HepG2 (cell line): ENCODE measurements around the gene RBBP8NL. TPM values are rescaled to one million over a fixed set of nuclear protein-coding genes. Genes with fewer than 3 reads are reported as not detected.

Source experiments
- FOXO4 ChIP-seq: sonication (generic); formaldehyde crosslinking; conservative IDR thresholded peaks from 2 replicates; pipeline ENCODE4 v1.8.1; 2023; ENCODE audit warnings: missing genetic modification reagents
- NFKB2 ChIP-seq: sonication (generic); formaldehyde crosslinking; IDR thresholded peaks from 2 replicates; pipeline ENCODE4 v1.4.0; 2020; ENCODE audit warnings: missing genetic modification reagents, borderline replicate concordance
- PBX3 ChIP-seq: sonication (generic); formaldehyde crosslinking; IDR thresholded peaks from 2 replicates; pipeline ENCODE4 v1.8.1; 2023; ENCODE audit warnings: missing genetic modification reagents, inconsistent platforms, borderline replicate concordance
- RAD21 ChIP-seq: fragments of 450-650 bp; formaldehyde crosslinking; IDR thresholded peaks from 2 replicates; pipeline ENCODE4 v1.5.0; 2020; ENCODE audit warnings: mild to moderate bottlenecking
- RERE ChIP-seq: IDR thresholded peaks from 2 replicates; pipeline ENCODE4 v1.6.1; 2016; ENCODE audit warnings: low read depth, missing genetic modification reagents, missing compliant biosample characterization
- ZKSCAN5 ChIP-seq: sonication (generic); formaldehyde crosslinking; IDR thresholded peaks from 2 replicates; pipeline ENCODE4 v1.5.1; 2020; ENCODE audit warnings: mild to moderate bottlenecking, missing genetic modification reagents
- ZNF160 ChIP-seq: sonication (generic); formaldehyde crosslinking; IDR thresholded peaks from 2 replicates; pipeline ENCODE4 v1.8.0; 2022; ENCODE audit warnings: mild to moderate bottlenecking, inconsistent platforms, missing genetic modification reagents
- ZNF205 ChIP-seq: IDR thresholded peaks from 2 replicates; pipeline ENCODE4 v1.6.1; 2018; ENCODE audit warnings: missing biosample characterization, missing genetic modification reagents
- ZNF317 ChIP-seq: sonication (generic); formaldehyde crosslinking; IDR thresholded peaks from 2 replicates; pipeline ENCODE4 v1.5.0; 2020; ENCODE audit warnings: mild to moderate bottlenecking, missing genetic modification reagents
- ZNF616 ChIP-seq: sonication (generic); formaldehyde crosslinking; IDR thresholded peaks from 2 replicates; pipeline ENCODE4 v1.5.0; 2020; ENCODE audit warnings: low read depth, mild to moderate bottlenecking, missing genetic modification reagents
- ZNF746 ChIP-seq: sonication (generic); formaldehyde crosslinking; IDR thresholded peaks from 2 replicates; pipeline ENCODE4 v1.8.0; 2022; ENCODE audit warnings: mild to moderate bottlenecking, missing genetic modification reagents
- polyA plus RNA-seq, 8 experiments: library from polyadenylated mRNA; depleted of rRNA in 3 of 8; stranded (reverse) in 7 of 8; unstranded in 1 of 8; fragments of >200 nt; fragmentation: Illumina TruSeq in 4 of 8; extraction: Trizol in 4 of 8; gene quantifications; 2 replicates each; pipeline versions ENCODE4 v1.2.1 to v1.2.3, GENCODE V29; 2011 to 2016; ENCODE audit warnings: low read depth in 4 of 8, missing spikeins in 1 of 8, mixed read lengths in 1 of 8; ENCODE audit not compliant: insufficient read depth in 1 of 8
- total RNA-seq, 5 experiments: library from RNA; depleted of rRNA; stranded (reverse); fragments of >200 nt; fragmentation: Illumina TruSeq; extraction: Trizol; gene quantifications; 2 replicates each; pipeline ENCODE4 v1.2.3, GENCODE V29; 2016; ENCODE audit warnings: low read depth in 1 of 5
- TF ChIP-seq, protein P1 (sequence below): sonication (generic); formaldehyde crosslinking; conservative IDR thresholded peaks from 2 replicates; pipeline ENCODE4 v1.4.0; 2020; ENCODE audit warnings: missing genetic modification reagents
- TF ChIP-seq, protein P2 (sequence below): sonication (generic); formaldehyde crosslinking; IDR thresholded peaks from 2 replicates; pipeline ENCODE4 v1.8.1; 2023; ENCODE audit warnings: mild to moderate bottlenecking, missing genetic modification reagents

Gene RBBP8NL
- total and polyA plus RNA-seq, 2 of the 13 experiments (the other 11 are each of a cell fraction or from before 2014, with no cell fraction given): 0.69 to 0.86 TPM

- TF ChIP-seq, protein P1, sequence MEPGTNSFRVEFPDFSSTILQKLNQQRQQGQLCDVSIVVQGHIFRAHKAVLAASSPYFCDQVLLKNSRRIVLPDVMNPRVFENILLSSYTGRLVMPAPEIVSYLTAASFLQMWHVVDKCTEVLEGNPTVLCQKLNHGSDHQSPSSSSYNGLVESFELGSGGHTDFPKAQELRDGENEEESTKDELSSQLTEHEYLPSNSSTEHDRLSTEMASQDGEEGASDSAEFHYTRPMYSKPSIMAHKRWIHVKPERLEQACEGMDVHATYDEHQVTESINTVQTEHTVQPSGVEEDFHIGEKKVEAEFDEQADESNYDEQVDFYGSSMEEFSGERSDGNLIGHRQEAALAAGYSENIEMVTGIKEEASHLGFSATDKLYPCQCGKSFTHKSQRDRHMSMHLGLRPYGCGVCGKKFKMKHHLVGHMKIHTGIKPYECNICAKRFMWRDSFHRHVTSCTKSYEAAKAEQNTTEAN: no peak
- TF ChIP-seq ZNF205 (no peak), PBX3 (CRISPR knock-in tag) (no peak), ZNF746 (CRISPR knock-in tag) (0 out of 2 replicates have a peak, but pooled peaks have one; percentile 24), NFKB2 (CRISPR knock-in tag) (peak; percentile 54; the same call in 1 of the 2 replicates), RAD21 (peak; percentile 34; the same call in 1 of the 2 replicates), ZNF317 (no peak), ZNF160 (no peak), ZKSCAN5 (CRISPR knock-in tag) (no peak), FOXO4 (CRISPR knock-in tag) (0 out of 2 replicates have a peak, but pooled peaks have one; percentile 31), ZNF616 (CRISPR knock-in tag) (no peak), RERE (CRISPR knock-in tag) (no peak)
- TF ChIP-seq, protein P2, sequence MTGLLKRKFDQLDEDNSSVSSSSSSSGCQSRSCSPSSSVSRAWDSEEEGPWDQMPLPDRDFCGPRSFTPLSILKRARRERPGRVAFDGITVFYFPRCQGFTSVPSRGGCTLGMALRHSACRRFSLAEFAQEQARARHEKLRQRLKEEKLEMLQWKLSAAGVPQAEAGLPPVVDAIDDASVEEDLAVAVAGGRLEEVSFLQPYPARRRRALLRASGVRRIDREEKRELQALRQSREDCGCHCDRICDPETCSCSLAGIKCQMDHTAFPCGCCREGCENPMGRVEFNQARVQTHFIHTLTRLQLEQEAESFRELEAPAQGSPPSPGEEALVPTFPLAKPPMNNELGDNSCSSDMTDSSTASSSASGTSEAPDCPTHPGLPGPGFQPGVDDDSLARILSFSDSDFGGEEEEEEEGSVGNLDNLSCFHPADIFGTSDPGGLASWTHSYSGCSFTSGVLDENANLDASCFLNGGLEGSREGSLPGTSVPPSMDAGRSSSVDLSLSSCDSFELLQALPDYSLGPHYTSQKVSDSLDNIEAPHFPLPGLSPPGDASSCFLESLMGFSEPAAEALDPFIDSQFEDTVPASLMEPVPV: no peak
Observed at GRCh38 chr20:62449951-62450691, 22.8 kb upstream of the RBBP8NL start (continued).
